ENCODE data around the gene CFAP410.

Gene CFAP410

GRCh38 chr21:44288251-44289110 is 50.7 kb downstream of the CFAP410 start:
- no peaks in the 10 kb centered on the region for H3K36me3 ChIP-seq (ENCODE audit: control insufficient read depth, insufficient read depth, low read length)
- no peak overlapping the region for H3K4me3 ChIP-seq (ENCODE audit: low read depth, low read length)
- no peak for TF ChIP-seq CTCF (IDR thresholded peaks at IDR 0.05)
- H2AFZ ChIP-seq, result no peak overlapping the region
- H3K4me2 ChIP-seq (ENCODE audit: low read length), result no peak overlapping the region
- no peaks in the 10 kb centered on the region for H3K4me1 ChIP-seq
- H3K9me3 ChIP-seq (ENCODE audit: control insufficient read depth, low read length), result no peaks in the 10 kb centered on the region
- no peaks in the 10 kb centered on the region for H3K27me3 ChIP-seq (ENCODE audit: control insufficient read depth, insufficient read depth, low read length)
- H3K27ac ChIP-seq, result no peak overlapping the region
- H3K9ac ChIP-seq, result no peak overlapping the region
- no peaks in the 10 kb centered on the region for H3K79me2 ChIP-seq

DNA sequence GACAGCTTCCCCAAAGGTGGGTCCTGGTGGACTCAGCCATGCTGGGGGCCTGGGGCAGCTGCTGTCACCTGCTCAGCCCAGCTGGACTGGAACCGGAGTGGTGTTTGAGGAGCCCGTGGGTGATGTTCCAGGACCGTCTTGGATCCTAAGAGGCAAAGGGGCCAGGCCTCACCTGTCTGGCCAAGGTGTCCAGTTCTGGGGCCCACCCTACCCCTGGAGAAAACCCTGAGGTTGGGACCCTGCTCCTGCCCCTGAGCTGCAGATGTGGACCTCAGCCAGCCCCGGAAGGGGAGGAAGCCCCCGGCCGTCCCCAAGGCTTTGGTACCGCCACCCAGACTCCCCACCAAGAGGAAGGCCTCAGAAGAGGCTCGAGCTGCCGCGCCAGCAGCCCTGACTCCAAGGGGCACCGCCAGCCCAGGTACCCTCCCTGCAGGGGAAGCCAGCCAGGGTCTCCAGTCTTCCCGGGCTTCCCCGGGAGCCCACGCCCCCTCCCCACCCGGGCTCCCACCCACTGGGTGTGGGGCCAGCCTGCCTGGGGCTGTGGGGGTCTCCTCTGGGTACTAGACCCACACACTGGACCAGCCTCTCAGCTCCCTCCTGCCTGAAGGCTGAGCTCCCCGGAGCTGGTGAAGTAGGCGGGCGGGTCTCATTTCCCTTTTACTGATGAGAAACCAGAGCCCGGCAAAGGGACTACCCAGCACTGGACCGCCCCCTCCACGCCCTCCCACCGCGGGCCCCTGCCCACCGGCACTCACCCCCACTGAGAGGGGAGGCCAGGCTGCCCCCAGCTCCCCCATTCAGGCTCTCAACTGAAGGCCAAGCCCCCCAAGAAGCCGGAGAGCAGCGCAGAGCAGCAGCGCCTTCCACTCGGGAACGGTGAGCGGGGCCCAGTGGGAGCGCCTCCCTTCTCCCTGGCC is 52.2 kb downstream of the CFAP410 start:
- H3K4me1 ChIP-seq, result no peaks in the 10 kb centered on the region
- no peak overlapping the region for H2AFZ ChIP-seq
- no peaks in the 10 kb centered on the region for H3K36me3 ChIP-seq (ENCODE audit: control insufficient read depth, insufficient read depth, low read length)
- no peak overlapping the region for H3K4me3 ChIP-seq (ENCODE audit: low read depth, low read length)
- H3K4me2 ChIP-seq (ENCODE audit: low read length), result no peak overlapping the region
- H3K27me3 ChIP-seq (ENCODE audit: control insufficient read depth, insufficient read depth, low read length), result no peaks in the 10 kb centered on the region
- TF ChIP-seq CTCF (IDR thresholded peaks at IDR 0.05), result no peak
- H3K27ac ChIP-seq, result no peak overlapping the region
- H3K9ac ChIP-seq, result no peak overlapping the region
- H3K9me3 ChIP-seq (ENCODE audit: control insufficient read depth, low read length), result no peaks in the 10 kb centered on the region
- H3K79me2 ChIP-seq, result no peaks in the 10 kb centered on the region

GRCh38 chr21:44286086-44286715 is 53.0 kb downstream of the CFAP410 start:
- H3K79me2 ChIP-seq, result no peaks in the 10 kb centered on the region
- no peak overlapping the region for H3K4me3 ChIP-seq (ENCODE audit: low read depth, low read length)
- H3K9ac ChIP-seq, result no peak overlapping the region
- no peaks in the 10 kb centered on the region for H3K9me3 ChIP-seq (ENCODE audit: control insufficient read depth, low read length)
- no peak overlapping the region for H3K4me2 ChIP-seq (ENCODE audit: low read length)
- TF ChIP-seq CTCF (IDR thresholded peaks at IDR 0.05), result no peak
- no peak overlapping the region for H2AFZ ChIP-seq
- no peak overlapping the region for H3K27ac ChIP-seq
- H3K36me3 ChIP-seq (ENCODE audit: control insufficient read depth, insufficient read depth, low read length), result no peaks in the 10 kb centered on the region
- no peaks in the 10 kb centered on the region for H3K27me3 ChIP-seq (ENCODE audit: control insufficient read depth, insufficient read depth, low read length)
- no peaks in the 10 kb centered on the region for H3K4me1 ChIP-seq

- Histone ChIP-seq H3K4me3 (ENCODE audit: low read depth, low read length) (no peak within 1 kb of the TSS), H3K4me2 (ENCODE audit: low read length) (peak within 1 kb of the TSS; percentile 35), H3K9me3 (ENCODE audit: control insufficient read depth, low read length) (no peaks in the 10 kb centered on the region), H2AFZ (peak within 1 kb of the TSS; percentile 33), H3K27me3 (ENCODE audit: control insufficient read depth, insufficient read depth, low read length) (no peaks in the 10 kb centered on the region), H3K27ac (no peak within 1 kb of the TSS), H3K79me2 (no peaks in the 10 kb centered on the region), H3K4me1 (no peaks in the 10 kb centered on the region), H3K9ac (no peak within 1 kb of the TSS), H3K36me3 (ENCODE audit: control insufficient read depth, insufficient read depth, low read length) (no peaks in the 10 kb centered on the region)
- no peak for TF ChIP-seq CTCF (IDR thresholded peaks at IDR 0.05)
These were observed 53.8 kb downstream of the CFAP410 start, which contains the start of gene AIRE for GRCh38 chr21:44285138-44285992. Gene AIRE, plus strand, starts transcription at chr21:44285876. Its CDS starts 131 bp downstream, at chr21:44286007.
